HCT116 (cell line): ENCODE measurements around the gene FANCG.

Experiments
- CTCF ChIP-seq, 3 experiments: fragments of 200-600 bp in 1 of 3; sonication (generic) in 1 of 3; IDR thresholded peaks in 2 of 3; conservative IDR thresholded peaks in 1 of 3; 2 replicates each; pipeline ENCODE4 v1.5.1; 2012 to 2017; ENCODE audit warnings: low read depth in 2 of 3, low read length in 2 of 3, antibody characterized with exemption in 1 of 3, borderline replicate concordance in 1 of 3, control low read depth in 1 of 3, mild to moderate bottlenecking in 1 of 3, mixed read lengths in 1 of 3, mixed run types in 1 of 3, moderate library complexity in 1 of 3; ENCODE audit not compliant: insufficient read depth in 1 of 3
- EGR1 ChIP-seq: IDR thresholded peaks from 2 replicates; pipeline ENCODE4 v1.6.1; 2012; ENCODE audit warnings: low read depth
- POLR2AphosphoS5 ChIP-seq: IDR thresholded peaks from 2 replicates; pipeline ENCODE4 v1.6.1; 2011; ENCODE audit warnings: mild to moderate bottlenecking, low read depth, low read length, moderate library complexity
- SP1 ChIP-seq: IDR thresholded peaks from 2 replicates; pipeline ENCODE4 v1.6.1; 2012; ENCODE audit warnings: low read depth

DNA sequence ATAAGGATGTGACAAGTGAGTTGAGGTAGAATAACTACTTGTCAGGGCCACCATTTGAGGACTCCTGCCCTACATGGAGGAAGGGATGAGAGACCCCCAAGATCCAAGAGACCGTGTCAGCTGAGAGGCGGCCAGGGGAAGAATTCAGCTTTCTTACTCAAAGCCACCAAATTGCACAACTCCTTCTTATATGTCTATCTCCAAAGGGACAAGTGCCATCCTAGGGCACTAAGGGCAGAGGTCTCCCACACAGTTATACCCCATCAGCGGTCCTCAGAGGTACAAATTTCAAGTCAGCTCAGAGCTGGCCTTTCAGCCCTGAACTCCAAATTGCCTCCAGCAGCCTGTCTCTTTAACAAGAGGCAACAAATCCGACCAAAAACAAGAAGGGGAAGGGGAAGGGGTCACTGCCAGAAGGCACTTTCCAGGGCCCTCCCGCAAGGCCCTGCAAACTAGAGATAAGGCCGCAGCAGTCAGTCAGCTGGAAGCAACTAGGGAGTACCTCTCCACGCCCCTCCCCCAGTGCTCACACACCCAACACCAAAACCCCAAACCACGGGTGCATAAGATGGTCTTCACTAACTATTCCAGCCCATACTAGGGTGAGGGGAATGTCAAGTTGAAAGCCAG lies 29.3 kb upstream of the FANCG start:
- no peak for TF ChIP-seq EGR1
- TF ChIP-seq SP1: no peak
- no peak for TF ChIP-seq POLR2AphosphoS5
- no peak for TF ChIP-seq CTCF (IDR thresholded peaks at IDR 0.05 in 2 of 3, conservative IDR thresholded peaks at IDR 0.05 in 1 of 3; ENCODE audit: borderline replicate concordance in 1 of 3, insufficient read depth in 1 of 3, low read depth in 2 of 3, low read length in 2 of 3)
